HepG2 (cell line): ENCODE data around the gene COMP. TPM values are rescaled to one million over a fixed set of nuclear protein-coding genes. Genes with fewer than 3 reads are reported as not detected.

Experiments
- ATAC-seq: fragments of 200-7000 bp; cut with Tn5 transposase; 3 replicates; pipeline ENCODE4 v1.9.1; 2020; ENCODE audit warnings: mild to moderate bottlenecking, moderate library complexity
- BruUV-seq: library from RNA; stranded (reverse); fragments of 400-500 nt; replicated peaks from 2 replicates; lab custom pipeline; 2021; lab: Mats Ljungman, UMichigan
- CTCF ChIA-PET: fragments of 300-600 bp; formaldehyde crosslinking; extraction: SDS; loops from one replicate; lab custom pipeline; 2021; ENCODE audit warnings: low total read pairs, inconsistent platforms, low intra/inter-chr PET ratio; lab: Yijun Ruan, JAX
- POLR2A ChIA-PET: fragments of 350-600 bp; sonication (Branson Sonifier 250); formaldehyde crosslinking; loops from one replicate; lab custom pipeline; 2020; ENCODE audit warnings: antibody characterized with exemption, inconsistent platforms; lab: Yijun Ruan, JAX
- DNase-seq: peaks from one replicate; pipeline ENCODE4 v3.0.0-alpha.2; 2015; ENCODE audit warnings: low spot score
- FAIRE-seq: peaks from 3 replicates; lab custom pipeline; 2011; peaks lifted over from hg19 to GRCh38; lab: Jason Lieb, UNC
- H2AFZ ChIP-seq: one replicate; pipeline ENCODE4 v1.6.1; 2011; ENCODE audit warnings: low read length, inconsistent platforms
- H3K27ac ChIP-seq: fragments of 300-600 bp; 3 replicates; pipeline ENCODE4 v1.8.0; 2011; ENCODE audit warnings: mixed run types, mild to moderate bottlenecking, mixed read lengths, low read length, inconsistent platforms; ENCODE audit not compliant: insufficient read depth; ENCODE audit errors: extremely low read length
- H3K27me3 ChIP-seq, 2 experiments: fragments of 200-600 bp in 1 of 2; 2 replicates in 1 of 2; 3 replicates in 1 of 2; pipeline versions ENCODE4 v1.6.0 to v1.8.0; 2011; ENCODE audit warnings: low read length in 2 of 2, mild to moderate bottlenecking in 2 of 2, moderate library complexity in 2 of 2, inconsistent platforms in 1 of 2; ENCODE audit not compliant: insufficient read depth in 2 of 2, control insufficient read depth in 1 of 2
- H3K36me3 ChIP-seq, 2 experiments: fragments of 200-600 bp in 1 of 2; replicated peaks in 1 of 2; 2 replicates in 1 of 2; 3 replicates in 1 of 2; pipeline versions ENCODE4 v1.5.1 to v1.8.0; 2011; ENCODE audit warnings: low read length in 2 of 2, inconsistent platforms in 1 of 2; ENCODE audit not compliant: insufficient read depth in 2 of 2, control insufficient read depth in 1 of 2
- H3K4me1 ChIP-seq: 2 replicates; pipeline ENCODE4 v1.5.1; 2012; ENCODE audit warnings: low read length, inconsistent platforms; ENCODE audit not compliant: insufficient read depth
- H3K4me2 ChIP-seq: 2 replicates; pipeline ENCODE4 v1.6.0; 2011; ENCODE audit warnings: low read depth, low read length, inconsistent platforms
- H3K4me3 ChIP-seq, 3 experiments: fragments of 200-600 bp in 1 of 3; sonication (generic), shearing (Covaris generic) in 1 of 3; replicated peaks in 1 of 3; 2 replicates each; pipeline ENCODE4 v1.5.1; 2011 to 2016; ENCODE audit warnings: low read length in 3 of 3, inconsistent platforms in 2 of 3, low read depth in 2 of 3, mild to moderate bottlenecking in 2 of 3, control low read depth in 1 of 3, mixed read lengths in 1 of 3; ENCODE audit not compliant: insufficient read depth in 1 of 3
- H3K79me2 ChIP-seq: one replicate; pipeline ENCODE4 v1.6.1; 2011; ENCODE audit warnings: low read length, inconsistent platforms; ENCODE audit not compliant: insufficient read depth
- H3K9ac ChIP-seq: 2 replicates; pipeline ENCODE4 v1.6.0; 2011; ENCODE audit warnings: mild to moderate bottlenecking, low read depth, low read length, inconsistent platforms; ENCODE audit not compliant: insufficient read depth
- H3K9me3 ChIP-seq: 2 replicates; pipeline ENCODE4 v1.5.1; 2012; ENCODE audit warnings: mild to moderate bottlenecking, low read length
- H4K20me1 ChIP-seq: 2 replicates; pipeline ENCODE4 v1.6.0; 2011; ENCODE audit warnings: inconsistent platforms, mild to moderate bottlenecking, low read length, moderate library complexity; ENCODE audit not compliant: insufficient read depth
- ELF3 ChIP-seq: IDR thresholded peaks from 2 replicates; pipeline ENCODE4 v1.6.1; 2016; ENCODE audit warnings: missing genetic modification reagents, missing compliant biosample characterization
- FOXA3 ChIP-seq: IDR thresholded peaks from 2 replicates; pipeline ENCODE4 v1.6.1; 2016; ENCODE audit warnings: missing genetic modification reagents, missing compliant biosample characterization
- GATAD2A ChIP-seq: IDR thresholded peaks from 2 replicates; pipeline ENCODE4 v1.6.1; 2016
- HDAC1 ChIP-seq: sonication (generic); formaldehyde crosslinking; IDR thresholded peaks from 2 replicates; pipeline ENCODE4 v1.5.1; 2020; ENCODE audit warnings: mild to moderate bottlenecking, missing genetic modification reagents
- MIER2 ChIP-seq: IDR thresholded peaks from 2 replicates; pipeline ENCODE4 v1.6.1; 2016; ENCODE audit warnings: missing biosample characterization, missing genetic modification reagents
- NFIC ChIP-seq: IDR thresholded peaks from 2 replicates; pipeline ENCODE4 v1.6.1; 2012; ENCODE audit warnings: mild to moderate bottlenecking, low read length, inconsistent platforms
- PLRG1 ChIP-seq: fragments of 450-650 bp; conservative IDR thresholded peaks from 2 replicates; pipeline ENCODE4 v1.6.1; 2016
- SOX13 ChIP-seq, 3 experiments: fragments of 450-650 bp in 1 of 3; sonication (generic) in 1 of 3; formaldehyde crosslinking in 1 of 3; IDR thresholded peaks in 2 of 3; conservative IDR thresholded peaks in 1 of 3; 2 replicates each; pipeline versions ENCODE4 v1.5.0 to v1.6.1; 2016 to 2020; ENCODE audit warnings: antibody characterized with exemption in 1 of 3, mild to moderate bottlenecking in 1 of 3, missing compliant biosample characterization in 1 of 3, missing genetic modification reagents in 1 of 3, moderate library complexity in 1 of 3
- ZNF12 ChIP-seq: sonication (generic); formaldehyde crosslinking; IDR thresholded peaks from 2 replicates; pipeline ENCODE4 v1.5.0; 2020; ENCODE audit warnings: missing genetic modification reagents
- ZNF367 ChIP-seq: sonication (generic); formaldehyde crosslinking; IDR thresholded peaks from 2 replicates; pipeline ENCODE4 v1.4.0; 2020; ENCODE audit warnings: missing genetic modification reagents, borderline replicate concordance
- ZNF432 ChIP-seq: sonication (generic); formaldehyde crosslinking; IDR thresholded peaks from 2 replicates; pipeline ENCODE4 v1.5.0; 2020; ENCODE audit warnings: missing genetic modification reagents, mild to moderate bottlenecking, borderline replicate concordance
- ZNF546 ChIP-seq: sonication (generic); formaldehyde crosslinking; conservative IDR thresholded peaks from 2 replicates; pipeline ENCODE4 v1.8.1; 2023; ENCODE audit warnings: mild to moderate bottlenecking, missing genetic modification reagents
- ZNF780A ChIP-seq: sonication (generic); formaldehyde crosslinking; IDR thresholded peaks from 2 replicates; pipeline ENCODE4 v1.8.0; 2022; ENCODE audit warnings: mild to moderate bottlenecking, missing genetic modification reagents, moderate library complexity
- WGBS: methylation state at CpG from one replicate; pipeline ENCODE4 v1.1.6; 2017; ENCODE audit warnings: low lambda C conversion rate; 5-methylcytosine and 5-hydroxymethylcytosine counted together
- in situ Hi-C: cut with HindIII; loops from 2 replicates; pipeline ENCODE4 v1.10.0; 2017; ENCODE audit warnings: low pct_unique_long_range_greater_than_20kb; ENCODE audit not compliant: extremely low pct_ligation_motif_present
- intact Hi-C: fragments of 100-400 bp; cut with micrococcal nuclease; formaldehyde crosslinking; loops from one replicate; pipeline ENCODE4 v1.10.0; 2022; ENCODE audit not compliant: unreplicated experiment
- polyA plus RNA-seq, 8 experiments: library from polyadenylated mRNA; depleted of rRNA in 3 of 8; stranded (reverse) in 7 of 8; unstranded in 1 of 8; fragments of >200 nt; fragmentation: Illumina TruSeq in 4 of 8; extraction: Trizol in 4 of 8; gene quantifications; 2 replicates each; pipeline versions ENCODE4 v1.2.1 to v1.2.3, GENCODE V29; 2011 to 2016; ENCODE audit warnings: low read depth in 4 of 8, missing spikeins in 1 of 8, mixed read lengths in 1 of 8; ENCODE audit not compliant: insufficient read depth in 1 of 8
- total RNA-seq, 5 experiments: library from RNA; depleted of rRNA; stranded (reverse); fragments of >200 nt; fragmentation: Illumina TruSeq; extraction: Trizol; gene quantifications; 2 replicates each; pipeline ENCODE4 v1.2.3, GENCODE V29; 2016; ENCODE audit warnings: low read depth in 1 of 5
- TF ChIP-seq, protein P1 (sequence below): sonication (generic); formaldehyde crosslinking; IDR thresholded peaks from 2 replicates; pipeline ENCODE4 v1.8.1; 2023; ENCODE audit warnings: missing genetic modification reagents, inconsistent platforms, borderline replicate concordance
- TF ChIP-seq, protein P2 (sequence below): sonication (generic); formaldehyde crosslinking; IDR thresholded peaks from 2 replicates; pipeline ENCODE4 v1.8.1; 2023; ENCODE audit warnings: mild to moderate bottlenecking, missing genetic modification reagents, borderline replicate concordance
- TF ChIP-seq, protein P3 (sequence below): sonication (generic); formaldehyde crosslinking; IDR thresholded peaks from 2 replicates; pipeline ENCODE4 v1.4.0; 2020; ENCODE audit warnings: mild to moderate bottlenecking, missing genetic modification reagents
- TF ChIP-seq, protein P4 (sequence below): sonication (generic); formaldehyde crosslinking; IDR thresholded peaks from 2 replicates; pipeline ENCODE4 v1.4.0; 2020; ENCODE audit warnings: missing genetic modification reagents

The COMP gene
- total and polyA plus RNA-seq, 2 of the 13 experiments (the other 11 are each of a cell fraction or from before 2014, with no cell fraction given) = 0.04 to 0.13 TPM

DNA sequence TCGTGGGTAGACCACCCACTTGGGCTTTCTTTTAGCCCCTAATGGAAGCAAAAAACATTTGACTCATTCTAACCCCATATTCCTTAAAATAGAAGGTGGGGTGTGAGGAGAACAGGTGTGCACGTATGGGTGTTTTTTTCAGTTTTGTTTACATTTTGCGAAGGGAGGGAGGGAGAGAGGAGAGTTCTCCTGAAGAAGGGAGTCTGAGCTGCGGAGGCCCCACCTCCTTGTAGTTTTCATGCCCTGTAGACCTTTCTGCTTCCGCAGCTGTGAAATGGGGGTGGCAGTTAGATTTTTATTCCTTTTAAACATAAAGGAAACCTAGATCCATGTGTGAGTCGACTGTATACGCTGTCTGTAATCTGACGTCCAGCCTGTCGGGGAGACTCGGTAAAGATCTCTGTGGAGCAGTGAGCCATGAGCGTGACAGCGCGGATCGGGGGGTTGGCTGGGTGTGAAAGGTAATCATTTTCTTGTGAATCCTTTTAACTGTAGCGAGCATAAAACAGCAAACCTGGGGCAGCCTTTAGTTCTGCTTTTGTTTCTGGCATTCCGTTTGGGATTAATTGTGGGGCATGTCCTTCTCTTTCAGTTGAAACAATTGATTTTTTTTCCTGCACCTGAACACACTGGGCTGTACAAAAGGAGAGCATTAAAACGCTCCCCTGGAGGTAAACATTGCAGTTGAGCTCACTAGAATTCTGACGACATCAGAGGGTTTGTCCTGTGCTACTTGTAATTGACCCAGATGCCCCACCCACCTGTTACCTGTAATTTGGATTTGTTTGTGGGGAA is 42.9 kb upstream of the COMP start:
- Histone ChIP-seq H3K4me1 (peaks cover 65% of the 10 kb centered on the region), H3K27me3 (peaks cover 0 to under 1% of the 10 kb centered on the region in 2 experiments; a peak in 1 of 5 replicates), H3K4me3 (peak overlapping the region; percentile 74 to 80 (median 80)), H3K79me2 (peaks cover 70% of the 10 kb centered on the region), H3K4me2 (peak overlapping the region; percentile 95), H3K9me3 (no peaks in the 10 kb centered on the region), H4K20me1 (peaks cover 50% of the 10 kb centered on the region), H3K36me3 (peaks cover 0 to 27% of the 10 kb centered on the region in 2 experiments; a peak in 3 of 5 replicates), H2AFZ (no peak overlapping the region), H3K9ac (peak overlapping the region; percentile 66), H3K27ac (peak overlapping the region; percentile 75)
- in situ Hi-C loops = no loop called here
- no TSS peak for BruUV-seq
- ATAC-seq (peak; percentile 37), FAIRE-seq (no peak), DNase-seq (peak; percentile 53)
- intact Hi-C loops = loop anchor here (5.0 kb wide), 1 partner anchor 37 kb away; no protein-coding TSS in a partner anchor
- ChIA-PET CTCF (no interaction called here), POLR2A (interaction anchor here (1.1 kb wide), 1 partner anchor 85 kb away, joined by 3 read pairs; the partner anchor contains the start of genes COPE and DDX49)
- WGBS = 4% methylated on average over 18 of the region's 18 CpGs
- no peak for TF ChIP-seq ZNF367
- TF ChIP-seq MIER2 (CRISPR knock-in tag) = no peak
- peak; percentile 35; the same call in 1 of the 2 replicates for TF ChIP-seq FOXA3 (CRISPR knock-in tag)
- peak; percentile 31; the same call in 1 of the 2 replicates for TF ChIP-seq GATAD2A (CRISPR knock-in tag)
- TF ChIP-seq, protein P1, sequence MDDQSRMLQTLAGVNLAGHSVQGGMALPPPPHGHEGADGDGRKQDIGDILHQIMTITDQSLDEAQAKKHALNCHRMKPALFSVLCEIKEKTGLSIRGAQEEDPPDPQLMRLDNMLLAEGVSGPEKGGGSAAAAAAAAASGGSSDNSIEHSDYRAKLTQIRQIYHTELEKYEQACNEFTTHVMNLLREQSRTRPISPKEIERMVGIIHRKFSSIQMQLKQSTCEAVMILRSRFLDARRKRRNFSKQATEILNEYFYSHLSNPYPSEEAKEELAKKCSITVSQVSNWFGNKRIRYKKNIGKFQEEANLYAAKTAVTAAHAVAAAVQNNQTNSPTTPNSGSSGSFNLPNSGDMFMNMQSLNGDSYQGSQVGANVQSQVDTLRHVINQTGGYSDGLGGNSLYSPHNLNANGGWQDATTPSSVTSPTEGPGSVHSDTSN (CRISPR knock-in tag) = no peak
- TF ChIP-seq ZNF780A = no peak
- peak; percentile 26; the same call in 1 of the 2 replicates for TF ChIP-seq HDAC1 (CRISPR knock-in tag)
- TF ChIP-seq, protein P2, sequence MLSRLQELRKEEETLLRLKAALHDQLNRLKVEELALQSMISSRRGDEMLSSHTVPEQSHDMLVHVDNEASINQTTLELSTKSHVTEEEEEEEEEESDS (CRISPR knock-in tag) = no peak
- 0 out of 2 replicates have a peak, but pooled peaks have one; percentile 17 for TF ChIP-seq NFIC
- no peak for TF ChIP-seq ZNF546 (CRISPR knock-in tag)
- TF ChIP-seq PLRG1 = no peak
- TF ChIP-seq SOX13 (IDR thresholded peaks at IDR 0.05) = peak; percentile 24; the same call in 1 of the 2 replicates
- TF ChIP-seq SOX13 (CRISPR knock-in tag; conservative IDR thresholded peaks at IDR 0.05 in 1 of 2, IDR thresholded peaks at IDR 0.05 in 1 of 2) = peak in 1 of 2 experiments; percentile 87; a peak in 2 of 4 replicates
- TF ChIP-seq ZNF12 (CRISPR knock-in tag) = no peak
- TF ChIP-seq ZNF432 (CRISPR knock-in tag) = no peak
- TF ChIP-seq, protein P3, sequence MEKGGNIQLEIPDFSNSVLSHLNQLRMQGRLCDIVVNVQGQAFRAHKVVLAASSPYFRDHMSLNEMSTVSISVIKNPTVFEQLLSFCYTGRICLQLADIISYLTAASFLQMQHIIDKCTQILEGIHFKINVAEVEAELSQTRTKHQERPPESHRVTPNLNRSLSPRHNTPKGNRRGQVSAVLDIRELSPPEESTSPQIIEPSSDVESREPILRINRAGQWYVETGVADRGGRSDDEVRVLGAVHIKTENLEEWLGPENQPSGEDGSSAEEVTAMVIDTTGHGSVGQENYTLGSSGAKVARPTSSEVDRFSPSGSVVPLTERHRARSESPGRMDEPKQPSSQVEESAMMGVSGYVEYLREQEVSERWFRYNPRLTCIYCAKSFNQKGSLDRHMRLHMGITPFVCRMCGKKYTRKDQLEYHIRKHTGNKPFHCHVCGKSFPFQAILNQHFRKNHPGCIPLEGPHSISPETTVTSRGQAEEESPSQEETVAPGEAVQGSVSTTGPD (CRISPR knock-in tag) = no peak
- TF ChIP-seq, protein P4, sequence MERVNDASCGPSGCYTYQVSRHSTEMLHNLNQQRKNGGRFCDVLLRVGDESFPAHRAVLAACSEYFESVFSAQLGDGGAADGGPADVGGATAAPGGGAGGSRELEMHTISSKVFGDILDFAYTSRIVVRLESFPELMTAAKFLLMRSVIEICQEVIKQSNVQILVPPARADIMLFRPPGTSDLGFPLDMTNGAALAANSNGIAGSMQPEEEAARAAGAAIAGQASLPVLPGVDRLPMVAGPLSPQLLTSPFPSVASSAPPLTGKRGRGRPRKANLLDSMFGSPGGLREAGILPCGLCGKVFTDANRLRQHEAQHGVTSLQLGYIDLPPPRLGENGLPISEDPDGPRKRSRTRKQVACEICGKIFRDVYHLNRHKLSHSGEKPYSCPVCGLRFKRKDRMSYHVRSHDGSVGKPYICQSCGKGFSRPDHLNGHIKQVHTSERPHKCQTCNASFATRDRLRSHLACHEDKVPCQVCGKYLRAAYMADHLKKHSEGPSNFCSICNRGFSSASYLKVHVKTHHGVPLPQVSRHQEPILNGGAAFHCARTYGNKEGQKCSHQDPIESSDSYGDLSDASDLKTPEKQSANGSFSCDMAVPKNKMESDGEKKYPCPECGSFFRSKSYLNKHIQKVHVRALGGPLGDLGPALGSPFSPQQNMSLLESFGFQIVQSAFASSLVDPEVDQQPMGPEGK (CRISPR knock-in tag) = no peak
- TF ChIP-seq ELF3 (CRISPR knock-in tag) = no peak
